Measurements from ENCODE around the gene SUSD6.

- TF ChIP-seq CTCF (IDR thresholded peaks at IDR 0.05; ENCODE audit: poor library complexity): no peak
- no peak for TF ChIP-seq EZH2 (IDR thresholded peaks at IDR 0.05; ENCODE audit: borderline replicate concordance)
- TF ChIP-seq EZH2phosphoT487 (IDR thresholded peaks at IDR 0.05; ENCODE audit: low read depth, severe bottlenecking, unreplicated experiment): no peak
Observed at GRCh38 chr14:69711477-69711876, 100.1 kb downstream of the SUSD6 start.
